WTC11 (cell line): ENCODE measurements around the gene KIF11. TPM values are rescaled to one million over a fixed set of nuclear protein-coding genes. Genes with fewer than 3 reads are reported as not detected.

Source experiments
- ATAC-seq: fragments of 200-7000 bp; cut with Tn5 transposase; 2 replicates; pipeline ENCODE4 v1.10.0; 2021; ENCODE audit warnings: mild to moderate bottlenecking, moderate library complexity
- CTCF ChIA-PET: fragments of 300-600 bp; sonication (Branson Sonifier 250); formaldehyde crosslinking; loops from one replicate; lab custom pipeline; 2021; ENCODE audit warnings: antibody characterized with exemption; lab: Charles Lee
- POLR2A ChIA-PET: fragments of 350-600 bp; sonication (Branson Sonifier 250); formaldehyde crosslinking; loops from one replicate; lab custom pipeline; 2021; ENCODE audit warnings: antibody characterized with exemption; lab: Charles Lee
- DNase-seq: peaks from one replicate; pipeline ENCODE4 v3.0.0; 2021; ENCODE audit warnings: low spot score
- H3K27ac Mint-ChIP-seq: 2 replicates; pipeline ENCODE4 v1.8.0; 2021; ENCODE audit warnings: mixed read lengths
- H3K27me3 Mint-ChIP-seq: 2 replicates; pipeline ENCODE4 v1.8.0; 2021; ENCODE audit warnings: low read depth, mild to moderate bottlenecking, moderate library complexity, mixed read lengths
- H3K36me3 Mint-ChIP-seq: 2 replicates; pipeline ENCODE4 v1.8.0; 2021; ENCODE audit warnings: mixed read lengths
- H3K4me1 Mint-ChIP-seq: 2 replicates; pipeline ENCODE4 v1.8.0; 2022; ENCODE audit warnings: mixed read lengths
- H3K4me3 Mint-ChIP-seq: 2 replicates; pipeline ENCODE4 v1.8.0; 2021; ENCODE audit warnings: mild to moderate bottlenecking, moderate library complexity, mixed read lengths
- H3K9me3 Mint-ChIP-seq: 2 replicates; pipeline ENCODE4 v1.8.0; 2021; ENCODE audit warnings: mixed read lengths
- ETV6 ChIP-seq: sonication (generic); formaldehyde crosslinking; IDR thresholded peaks from 2 replicates; pipeline ENCODE4 v1.8.1; 2022; ENCODE audit warnings: mild to moderate bottlenecking, missing genetic modification reagents
- FOXK1 ChIP-seq: sonication (generic); formaldehyde crosslinking; IDR thresholded peaks from 2 replicates; pipeline ENCODE4 v1.8.0; 2022; ENCODE audit warnings: mild to moderate bottlenecking, moderate library complexity, missing genetic modification reagents
- FOXP4 ChIP-seq: sonication (generic); formaldehyde crosslinking; IDR thresholded peaks from 2 replicates; pipeline ENCODE4 v1.8.0; 2022; ENCODE audit warnings: mild to moderate bottlenecking, missing genetic modification reagents
- HMGA2 ChIP-seq: fragments of 250-450 bp; sonication (Bioruptor Pico); IDR thresholded peaks from 2 replicates; pipeline ENCODE4 v1.4.0; 2021; ENCODE audit warnings: mild to moderate bottlenecking, moderate library complexity
- IRF1 ChIP-seq: sonication (generic); formaldehyde crosslinking; IDR thresholded peaks from 2 replicates; pipeline ENCODE4 v1.8.0; 2023; ENCODE audit warnings: missing genetic modification reagents
- MLX ChIP-seq: sonication (generic); formaldehyde crosslinking; IDR thresholded peaks from 2 replicates; pipeline ENCODE4 v1.8.1; 2023; ENCODE audit warnings: mild to moderate bottlenecking, missing genetic modification reagents, moderate library complexity
- NFE2L1 ChIP-seq: sonication (generic); formaldehyde crosslinking; IDR thresholded peaks from 2 replicates; pipeline ENCODE4 v1.8.1; 2023; ENCODE audit warnings: missing genetic modification reagents
- NR3C1 ChIP-seq: sonication (generic); formaldehyde crosslinking; conservative IDR thresholded peaks from 2 replicates; pipeline ENCODE4 v1.8.1; 2023; ENCODE audit warnings: low read depth, mild to moderate bottlenecking, missing genetic modification reagents
- STAT6 ChIP-seq: sonication (generic); formaldehyde crosslinking; conservative IDR thresholded peaks from 2 replicates; pipeline ENCODE4 v1.8.1; 2023; ENCODE audit warnings: mild to moderate bottlenecking, low read depth, missing genetic modification reagents, moderate library complexity
- TCF7 ChIP-seq: sonication (generic); formaldehyde crosslinking; IDR thresholded peaks from 2 replicates; pipeline ENCODE4 v1.8.0; 2022; ENCODE audit warnings: mild to moderate bottlenecking, low read depth, missing genetic modification reagents, moderate library complexity
- ZMAT4 ChIP-seq: fragments of 250-450 bp; sonication (Bioruptor Pico); IDR thresholded peaks from 2 replicates; pipeline ENCODE4 v1.9.0; 2021; ENCODE audit warnings: mild to moderate bottlenecking
- ZNF121 ChIP-seq: sonication (generic); formaldehyde crosslinking; IDR thresholded peaks from 2 replicates; pipeline ENCODE4 v1.8.0; 2023; ENCODE audit warnings: missing genetic modification reagents
- total RNA-seq: library from RNA; stranded (reverse); gene quantifications from 3 replicates; pipeline ENCODE4 v1.2.3, GENCODE V29; 2021

The KIF11 gene
- total RNA-seq, 1 experiment from 2014 or later = 55.7 TPM

- Mint-ChIP-seq H3K36me3 (no peaks in the 10 kb centered on the region), H3K27me3 (peaks cover 40% of the 10 kb centered on the region), H3K4me3 (no peak overlapping the region), H3K4me1 (peaks cover 20% of the 10 kb centered on the region), H3K9me3 (no peaks in the 10 kb centered on the region), H3K27ac (no peak overlapping the region)
- ATAC-seq (no peak), DNase-seq (no peak)
- ChIA-PET POLR2A (no interaction called here), CTCF (interaction anchor here (1.1 kb wide), 1 partner anchor 141 kb away, joined by 6 read pairs; no protein-coding TSS in a partner anchor)
- no peak for TF ChIP-seq ZMAT4 (CRISPR knock-in tag)
- TF ChIP-seq ZNF121 (CRISPR knock-in tag) = no peak
- no peak for TF ChIP-seq TCF7
- no peak for TF ChIP-seq STAT6
- TF ChIP-seq FOXP4 (CRISPR knock-in tag) = no peak
- no peak for TF ChIP-seq ETV6 (CRISPR knock-in tag)
- no peak for TF ChIP-seq NFE2L1 (CRISPR knock-in tag)
- TF ChIP-seq FOXK1 = no peak
- no peak for TF ChIP-seq NR3C1
- no peak for TF ChIP-seq MLX (CRISPR knock-in tag)
- TF ChIP-seq HMGA2 (CRISPR knock-in tag) = no peak
- TF ChIP-seq IRF1 (CRISPR knock-in tag) = no peak
Measured at GRCh38 chr10:92702301-92702916, 109.5 kb downstream of the KIF11 start.

Other genes with a start within 250 kb of the KIF11 start
- gene IDE, start 19.0 kb upstream of the KIF11 start, total RNA-seq = 44.0 to 50.5 TPM (median 45.2 TPM) in 3 replicates
- gene HHEX, start 96.8 kb downstream of the KIF11 start, total RNA-seq = 4.5 to 4.8 TPM (median 4.8 TPM) in 3 replicates